Epithelial cell of proximal tubule (primary cell): ENCODE data around the gene PADI6. TPM values are rescaled to one million over a fixed set of nuclear protein-coding genes. Genes with fewer than 3 reads are reported as not detected.
"Not testable (repeated sequence)": the region's sequence is repeated elsewhere in the genome, so short reads cannot be mapped to it uniquely, and the experiment has no call there.

Experiments used
- DNase-seq: peaks from one replicate; pipeline ENCODE4 v3.0.0-alpha.2; 2011; ENCODE audit warnings: low read depth
- H3K4me3 ChIP-seq: 2 replicates; pipeline ENCODE4 v1.5.1; 2011; ENCODE audit warnings: low read depth, mild to moderate bottlenecking, low read length
- total RNA-seq: library from RNA; depleted of rRNA; stranded (reverse); fragments of >200 nt; gene quantifications from 2 replicates; pipeline ENCODE4 v1.2.3, GENCODE V29; 2015
- TF ChIP-seq, protein P1 (sequence below): conservative IDR thresholded peaks from 2 replicates; pipeline ENCODE4 v1.5.1; 2012; ENCODE audit warnings: low read depth, mild to moderate bottlenecking, low read length

Gene PADI6
- total RNA-seq, 1 donor from 2014 or later, result not detected

DNA sequence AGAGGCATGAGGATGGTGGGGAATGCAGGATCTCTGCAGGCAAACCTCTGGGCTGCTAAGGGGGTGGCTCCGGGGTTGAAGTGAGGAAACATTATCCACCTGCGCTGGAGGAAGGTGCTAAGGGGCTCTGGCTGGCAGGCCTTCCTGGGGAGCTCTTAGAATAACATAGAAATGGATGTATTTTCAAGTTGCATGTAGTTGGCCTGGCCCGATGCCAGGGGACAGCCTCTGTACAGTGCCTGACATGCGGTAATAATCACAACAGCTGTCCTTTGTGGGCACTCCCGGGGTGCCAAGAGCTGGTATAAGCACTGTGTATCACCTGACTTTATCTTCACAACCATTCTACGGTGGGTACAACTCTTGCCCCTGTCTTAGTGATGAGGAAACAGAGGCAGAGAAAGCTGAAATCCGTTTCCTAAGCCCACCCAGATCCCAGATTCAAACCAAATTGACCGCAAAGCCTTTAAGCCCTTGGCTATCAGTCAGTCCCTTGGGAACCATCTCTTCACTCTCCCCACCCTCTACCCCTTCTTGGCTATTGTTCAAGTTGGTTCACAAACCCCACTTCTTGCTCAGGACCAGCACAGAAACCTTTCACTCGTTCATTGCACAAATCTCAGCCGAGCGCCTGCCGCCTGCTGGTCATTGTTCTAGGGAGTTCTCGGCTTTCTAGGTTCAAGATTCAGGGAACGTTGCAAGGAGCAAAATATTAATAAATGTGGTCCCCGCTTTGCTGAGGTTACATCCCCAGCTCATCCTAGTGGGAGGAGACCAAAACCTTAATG, 33.1 kb upstream of the PADI6 start:
- no peak for DNase-seq
- H3K4me3 ChIP-seq, result no peak overlapping the region
- TF ChIP-seq, protein P1, sequence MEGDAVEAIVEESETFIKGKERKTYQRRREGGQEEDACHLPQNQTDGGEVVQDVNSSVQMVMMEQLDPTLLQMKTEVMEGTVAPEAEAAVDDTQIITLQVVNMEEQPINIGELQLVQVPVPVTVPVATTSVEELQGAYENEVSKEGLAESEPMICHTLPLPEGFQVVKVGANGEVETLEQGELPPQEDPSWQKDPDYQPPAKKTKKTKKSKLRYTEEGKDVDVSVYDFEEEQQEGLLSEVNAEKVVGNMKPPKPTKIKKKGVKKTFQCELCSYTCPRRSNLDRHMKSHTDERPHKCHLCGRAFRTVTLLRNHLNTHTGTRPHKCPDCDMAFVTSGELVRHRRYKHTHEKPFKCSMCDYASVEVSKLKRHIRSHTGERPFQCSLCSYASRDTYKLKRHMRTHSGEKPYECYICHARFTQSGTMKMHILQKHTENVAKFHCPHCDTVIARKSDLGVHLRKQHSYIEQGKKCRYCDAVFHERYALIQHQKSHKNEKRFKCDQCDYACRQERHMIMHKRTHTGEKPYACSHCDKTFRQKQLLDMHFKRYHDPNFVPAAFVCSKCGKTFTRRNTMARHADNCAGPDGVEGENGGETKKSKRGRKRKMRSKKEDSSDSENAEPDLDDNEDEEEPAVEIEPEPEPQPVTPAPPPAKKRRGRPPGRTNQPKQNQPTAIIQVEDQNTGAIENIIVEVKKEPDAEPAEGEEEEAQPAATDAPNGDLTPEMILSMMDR, result no peak

GRCh38 chr1:17339521-17339920, 32.5 kb upstream of the PADI6 start:
- DNase-seq, result no peak

GRCh38 chr1:17340358-17340757, 31.6 kb upstream of the PADI6 start:
- no peak overlapping the region for H3K4me3 ChIP-seq
- DNase-seq, result no peak
- TF ChIP-seq, protein P1, result no peak

More at GRCh38 chr1:17339521-17339920, 32.5 kb upstream of the PADI6 start:
- H3K4me3 ChIP-seq, result no peak overlapping the region
- TF ChIP-seq, protein P1, result no peak

- DNase-seq, result no peak
- TF ChIP-seq, protein P1, result no peak
- no peak overlapping the region for H3K4me3 ChIP-seq
Observed at GRCh38 chr1:17342014-17342441, 30.0 kb upstream of the PADI6 start.

- not testable (repeated sequence) for H3K4me3 ChIP-seq, DNase-seq
Observed at GRCh38 chr1:17345506-17345905, 26.5 kb upstream of the PADI6 start.

GRCh38 chr1:17346046-17346789, 25.8 kb upstream of the PADI6 start:
- H3K4me3 ChIP-seq, result no peak overlapping the region
- TF ChIP-seq, protein P1, result no peak
- no peak for DNase-seq

DNA sequence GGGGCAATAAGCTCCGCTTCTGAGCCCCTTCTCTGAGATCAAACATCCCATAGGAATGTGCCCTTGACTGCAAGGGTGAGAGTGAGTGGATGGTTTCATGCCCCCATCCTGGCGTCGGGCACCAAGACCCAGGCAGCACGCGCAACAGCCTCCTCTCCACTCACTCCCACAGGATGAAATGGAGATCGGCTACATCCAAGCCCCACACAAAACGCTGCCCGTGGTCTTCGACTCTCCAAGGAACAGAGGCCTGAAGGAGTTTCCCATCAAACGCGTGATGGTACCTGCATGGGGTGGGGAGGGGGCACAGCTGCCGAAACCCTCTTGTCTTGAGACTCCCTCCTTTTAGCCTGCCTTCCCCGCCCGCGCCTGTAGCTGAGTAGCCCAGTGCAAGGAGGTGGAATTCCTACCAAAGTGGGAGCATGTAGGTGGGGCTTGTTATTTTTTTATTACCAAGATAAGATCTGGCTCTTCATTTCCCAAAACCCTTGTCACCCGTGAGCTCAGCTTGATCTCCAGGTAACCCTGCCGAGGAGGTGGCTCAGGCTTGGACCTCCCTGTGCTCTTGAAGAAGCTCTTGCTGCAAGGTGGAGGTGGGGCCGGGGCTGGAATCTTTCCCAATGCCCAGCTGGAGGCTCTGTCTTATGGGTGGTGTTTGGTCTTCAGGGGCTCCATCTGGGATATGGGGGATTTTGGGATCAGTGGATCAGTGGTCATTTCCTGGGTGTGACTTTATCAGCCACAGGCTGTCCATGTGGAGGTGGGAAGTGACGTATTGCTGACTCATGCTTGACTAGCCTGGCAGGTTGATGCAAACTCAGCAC, 24.0 kb upstream of the PADI6 start:
- no peak for DNase-seq
- no peak overlapping the region for H3K4me3 ChIP-seq
- TF ChIP-seq, protein P1, result no peak
